T-cell (primary cell): ENCODE measurements around the gene CBFA2T3. TPM values are rescaled to one million over a fixed set of nuclear protein-coding genes. Genes with fewer than 3 reads are reported as not detected.
A peak's percentile ranks its signal among the peaks of the same experiment; 100 is the strongest.

ENCODE experiments used
- ATAC-seq, 4 experiments: fragments of 200-7000 bp in 3 of 4; fragments of 150-1000 bp in 1 of 4; cut with Tn5 transposase; replicated peaks in 1 of 4; 1 replicate in 3 of 4; 2 replicates in 1 of 4; pipeline ENCODE4 v1.10.0; 2021; ENCODE audit warnings: moderate library complexity in 3 of 4, mild to moderate bottlenecking in 2 of 4, moderate number of reproducible peaks in 1 of 4
- CTCF ChIA-PET, 2 donors: fragments of 300-600 bp; sonication (Branson Sonifier 250); formaldehyde crosslinking; loops; one replicate each; lab custom pipeline; 2022; ENCODE audit warnings: antibody characterized with exemption in 2 of 2; lab: Charles Lee
- POLR2A ChIA-PET, 2 donors: fragments of 300-600 bp; sonication (Branson Sonifier 250); formaldehyde crosslinking; loops; one replicate each; lab custom pipeline; 2022; ENCODE audit warnings: antibody characterized with exemption in 2 of 2; lab: Charles Lee
- DNase-seq, 35 experiments: peaks; one replicate each; pipeline versions ENCODE4 v3.0.0 to v3.0.0-alpha.2; 2013 to 2023
- H3K27ac ChIP-seq: one replicate; pipeline ENCODE4 v1.5.1; 2013; ENCODE audit warnings: low read length
- H3K27me3 ChIP-seq, 2 experiments: replicated peaks in 1 of 2; 1 replicate in 1 of 2; 2 replicates in 1 of 2; pipeline versions ENCODE4 v1.6.1 to v1.7.0; 2013; ENCODE audit warnings: low read length in 1 of 2, mixed read lengths in 1 of 2; ENCODE audit not compliant: control insufficient read depth in 2 of 2, insufficient read depth in 2 of 2; ENCODE audit errors: extremely low read depth in 1 of 2
- H3K36me3 ChIP-seq, 2 donors: 1 replicate in 1 of 2; 2 replicates in 1 of 2; pipeline versions ENCODE4 v1.6.1 to v1.7.0; 2013; ENCODE audit warnings: low read length in 1 of 2; ENCODE audit not compliant: control insufficient read depth in 2 of 2, insufficient read depth in 1 of 2; ENCODE audit errors: extremely low read depth in 1 of 2
- H3K4me1 ChIP-seq, 2 experiments: 1 replicate in 1 of 2; 2 replicates in 1 of 2; pipeline versions ENCODE4 v1.6.1 to v1.7.0; 2013; ENCODE audit warnings: low read length in 2 of 2, mixed read lengths in 1 of 2; ENCODE audit not compliant: insufficient read depth in 2 of 2, control insufficient read depth in 1 of 2; ENCODE audit errors: extremely low read depth in 1 of 2
- H3K4me3 ChIP-seq, 2 donors: 1 replicate in 1 of 2; 2 replicates in 1 of 2; pipeline versions ENCODE4 v1.5.1 to v1.7.0; 2013; ENCODE audit warnings: mild to moderate bottlenecking in 2 of 2, low read length in 1 of 2, moderate library complexity in 1 of 2; ENCODE audit not compliant: control insufficient read depth in 1 of 2; ENCODE audit errors: extremely low read depth in 1 of 2
- H3K9me3 ChIP-seq: 2 replicates; pipeline ENCODE4 v1.7.0; 2013
- H3K27ac Mint-ChIP-seq, 2 donors: one replicate each; pipeline ENCODE4 v1.8.0; 2020 to 2021; ENCODE audit warnings: mild to moderate bottlenecking in 2 of 2, mixed read lengths in 2 of 2
- H3K27me3 Mint-ChIP-seq, 2 donors: one replicate each; pipeline ENCODE4 v1.8.0; 2021 to 2022; ENCODE audit warnings: mixed read lengths in 2 of 2
- H3K36me3 Mint-ChIP-seq: one replicate; pipeline ENCODE4 v1.8.0; 2021; ENCODE audit warnings: mixed read lengths
- H3K4me1 Mint-ChIP-seq, 3 donors: one replicate each; pipeline ENCODE4 v1.8.0; 2020 to 2022; ENCODE audit warnings: mixed read lengths in 3 of 3, mild to moderate bottlenecking in 1 of 3
- H3K4me3 Mint-ChIP-seq, 3 donors: one replicate each; pipeline ENCODE4 v1.8.0; 2020 to 2022; ENCODE audit warnings: mild to moderate bottlenecking in 3 of 3, mixed read lengths in 3 of 3, moderate library complexity in 3 of 3
- H3K9me3 Mint-ChIP-seq, 3 donors: one replicate each; pipeline ENCODE4 v1.8.0; 2020 to 2022; ENCODE audit warnings: mixed read lengths in 3 of 3
- WGBS: methylation state at CpG from one replicate; pipeline ENCODE4 v1.1.5; 2013; ENCODE audit warnings: missing lambda C conversion rate; ENCODE audit not compliant: insufficient coverage; 5-methylcytosine and 5-hydroxymethylcytosine counted together
- total RNA-seq, 35 experiments: library from RNA in 6 of 35; stranded (reverse) in 6 of 35; fragments of 120-200 nt in 1 of 35; gene quantifications; one replicate each; pipeline versions ENCODE4 v1.2.1 to v1.2.4 and lab custom pipeline; 2013 to 2026

Gene CBFA2T3
- total RNA-seq, 5 donors from 2014 or later (not counting 1 experiment from before 2014, with no cell fraction given) = 2.0 to 4.0 (median 2.1) TPM

DNA sequence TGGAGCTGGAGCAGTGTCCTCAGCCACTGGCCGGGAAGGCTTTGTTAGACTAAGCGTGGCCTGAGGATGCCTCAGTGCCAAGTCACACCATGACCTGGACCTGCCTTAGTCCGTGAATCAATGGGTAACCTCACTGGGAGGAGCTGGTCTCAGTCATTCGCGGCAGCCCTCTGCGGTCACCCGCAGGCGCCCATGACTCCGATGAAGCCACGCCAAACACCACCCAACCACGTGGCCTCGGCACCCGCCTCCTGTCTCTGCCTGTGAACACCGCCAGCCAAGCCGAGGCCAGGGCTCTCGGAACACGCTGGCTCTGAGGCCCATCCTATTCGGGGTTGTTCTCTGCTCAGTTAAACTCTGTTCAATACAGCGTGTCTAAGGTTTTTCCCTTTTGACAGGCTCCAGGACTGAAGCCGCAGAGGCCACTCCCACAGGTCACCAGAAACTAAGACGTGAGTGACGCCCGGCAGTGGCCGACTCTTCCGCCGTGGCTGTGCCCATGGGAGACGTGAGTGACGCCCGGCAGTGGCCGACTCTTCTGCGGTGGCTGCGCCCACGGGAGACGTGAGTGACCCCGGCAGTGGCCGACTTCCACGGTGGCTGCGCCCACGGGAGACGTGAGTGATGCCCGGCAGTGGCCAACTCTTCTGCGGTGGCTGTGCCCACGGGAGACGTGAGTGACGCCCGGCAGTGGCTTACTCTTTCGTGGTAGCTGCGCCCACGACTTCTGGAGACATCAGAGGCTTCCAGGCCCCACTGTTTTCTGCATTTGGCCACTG is 93.7 kb downstream of the CBFA2T3 start:
- ChIA-PET POLR2A (no interaction called here), CTCF (no interaction called here)
- Histone ChIP-seq H3K9me3 (no peaks in the 10 kb centered on the region), H3K27me3 (peaks cover 0 to 18% of the 10 kb centered on the region in 2 experiments), H3K4me3 (no peak overlapping the region), H3K4me1 (peaks cover 0 to 10% of the 10 kb centered on the region in 2 experiments), H3K27ac (no peak overlapping the region), H3K36me3 (no peaks in the 10 kb centered on the region)
- Mint-ChIP-seq H3K27me3 (no peaks in the 10 kb centered on the region), H3K36me3 (no peaks in the 10 kb centered on the region), H3K4me1 (peaks cover 0 to 7% (median 2%) of the 10 kb centered on the region in 3 donors), H3K9me3 (no peaks in the 10 kb centered on the region), H3K4me3 (no peak overlapping the region), H3K27ac (no peak overlapping the region)
- no peak for DNase-seq
- ATAC-seq = no peak
- WGBS = 96% methylated on average over 47 of the region's 49 CpGs

GRCh38 chr16:88882358-88883030 is 94.5 kb downstream of the CBFA2T3 start:
- no peak overlapping the region for H3K27ac Mint-ChIP-seq
- Histone ChIP-seq H3K4me1 (peaks cover 0 to 10% of the 10 kb centered on the region in 2 experiments), H3K9me3 (no peaks in the 10 kb centered on the region), H3K27me3 (peaks cover 0 to 25% of the 10 kb centered on the region in 2 experiments), H3K4me3 (no peak overlapping the region), H3K36me3 (no peaks in the 10 kb centered on the region), H3K27ac (no peak overlapping the region)
- WGBS = 90% methylated on average over 16 of the region's 26 CpGs
- H3K27me3 Mint-ChIP-seq = peaks cover 0 to 3% of the 10 kb centered on the region in 2 donors
- no peaks in the 10 kb centered on the region for H3K9me3 Mint-ChIP-seq
- DNase-seq (peak in 1 of 35 experiments; percentile 12), ATAC-seq (peak in 2 of 4 experiments; percentile 30 to 35)
- CTCF ChIA-PET = no interaction called here
- H3K36me3 Mint-ChIP-seq = no peaks in the 10 kb centered on the region
- POLR2A ChIA-PET = no interaction called here
- no peak overlapping the region for H3K4me3 Mint-ChIP-seq
- H3K4me1 Mint-ChIP-seq = peaks cover 0 to 7% (median 2%) of the 10 kb centered on the region in 3 donors

- Histone ChIP-seq H3K9me3 (no peaks in the 10 kb centered on the region), H3K36me3 (no peaks in the 10 kb centered on the region), H3K27ac (no peak overlapping the region), H3K4me3 (no peak overlapping the region), H3K4me1 (peaks cover 0 to 10% of the 10 kb centered on the region in 2 experiments), H3K27me3 (peaks cover 0 to 28% of the 10 kb centered on the region in 2 experiments)
- WGBS = 96% methylated on average over 19 of the region's 27 CpGs
- POLR2A ChIA-PET = no interaction called here
- Mint-ChIP-seq H3K27me3 (peaks cover 0 to 3% of the 10 kb centered on the region in 2 donors), H3K9me3 (no peaks in the 10 kb centered on the region), H3K27ac (no peak overlapping the region), H3K4me3 (no peak overlapping the region), H3K36me3 (no peaks in the 10 kb centered on the region), H3K4me1 (peaks cover 0 to 7% (median 2%) of the 10 kb centered on the region in 3 donors)
- ATAC-seq (no peak), DNase-seq (no peak)
- CTCF ChIA-PET = no interaction called here
Measured at GRCh38 chr16:88881675-88882357, 95.2 kb downstream of the CBFA2T3 start.

DNA sequence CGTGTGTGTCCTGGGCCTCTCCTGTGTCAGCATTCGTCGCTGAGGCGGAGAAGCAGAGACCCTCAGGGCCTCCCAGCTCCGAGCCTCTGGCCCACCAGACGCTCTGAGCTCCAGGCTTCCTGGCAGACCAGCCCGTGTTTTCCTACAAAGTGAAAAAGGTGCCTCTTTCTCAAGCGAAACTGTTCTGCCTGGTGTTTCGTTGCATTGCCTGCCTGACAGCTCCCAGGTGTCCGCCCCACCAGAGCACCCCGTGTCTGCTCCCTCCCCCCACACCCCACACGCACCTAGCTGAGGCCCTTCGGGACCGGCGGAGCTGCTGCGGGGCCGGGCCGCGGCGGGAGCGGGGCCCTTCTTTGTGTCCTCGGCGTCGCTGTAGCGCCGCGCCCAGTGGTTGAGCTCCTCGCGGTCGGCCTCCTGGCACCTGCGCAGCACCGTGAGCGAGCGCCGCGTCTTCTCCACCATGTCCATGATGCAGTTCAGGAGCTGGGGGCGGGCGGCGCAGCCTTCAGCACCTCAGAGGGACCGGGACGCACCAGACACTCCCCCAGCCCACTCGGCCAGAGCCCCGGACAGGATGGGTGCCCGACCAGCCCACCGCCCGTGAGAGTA is 95.9 kb downstream of the CBFA2T3 start:
- no peak overlapping the region for H3K4me3 ChIP-seq
- peaks cover 0 to 28% of the 10 kb centered on the region in 2 experiments for H3K27me3 ChIP-seq
- CTCF ChIA-PET = no interaction called here
- no peak for DNase-seq
- Mint-ChIP-seq H3K9me3 (no peaks in the 10 kb centered on the region), H3K27ac (no peak overlapping the region), H3K27me3 (peaks cover 0 to 3% of the 10 kb centered on the region in 2 donors), H3K36me3 (no peaks in the 10 kb centered on the region), H3K4me1 (peaks cover 0 to 7% (median 2%) of the 10 kb centered on the region in 3 donors), H3K4me3 (no peak overlapping the region)
- ATAC-seq = no peak
- WGBS = 96% methylated on average over 32 of the region's 46 CpGs
- peaks cover 0 to 10% of the 10 kb centered on the region in 2 experiments for H3K4me1 ChIP-seq
- POLR2A ChIA-PET = no interaction called here
- H3K36me3 ChIP-seq = no peaks in the 10 kb centered on the region
- no peaks in the 10 kb centered on the region for H3K9me3 ChIP-seq
- no peak overlapping the region for H3K27ac ChIP-seq

- H3K27me3 ChIP-seq = peaks cover 0 to 28% of the 10 kb centered on the region in 2 experiments
- no peaks in the 10 kb centered on the region for H3K9me3 ChIP-seq
- H3K4me1 ChIP-seq = peaks cover 0 to 10% of the 10 kb centered on the region in 2 experiments
- ChIA-PET CTCF (no interaction called here), POLR2A (no interaction called here)
- no peak for DNase-seq
- Mint-ChIP-seq H3K27me3 (peaks cover 0 to 3% of the 10 kb centered on the region in 2 donors), H3K27ac (no peak overlapping the region), H3K36me3 (no peaks in the 10 kb centered on the region), H3K4me1 (peaks cover 0 to 7% (median 2%) of the 10 kb centered on the region in 3 donors), H3K4me3 (no peak overlapping the region), H3K9me3 (no peaks in the 10 kb centered on the region)
- WGBS = 92% methylated on average over 36 of the region's 36 CpGs
- no peaks in the 10 kb centered on the region for H3K36me3 ChIP-seq
- no peak overlapping the region for H3K4me3 ChIP-seq
- ATAC-seq = no peak
- no peak overlapping the region for H3K27ac ChIP-seq
Measured at GRCh38 chr16:88880226-88881006, 96.6 kb downstream of the CBFA2T3 start.
